Thoracic aorta (tissue), 2 donors: Measurements from ENCODE around the gene RFX4. TPM values are rescaled to one million over a fixed set of nuclear protein-coding genes. Genes with fewer than 3 reads are reported as not detected.

Experiments used
- ATAC-seq: fragments of 150-250 bp; one replicate; pipeline ENCODE4 v1.8.0; 2017; ENCODE audit warnings: low read depth; ENCODE audit not compliant: insufficient number of reproducible peaks, low FRiP score
- DNase-seq: peaks from one replicate; pipeline ENCODE4 v3.0.0-alpha.2; 2020; ENCODE audit warnings: low spot score
- H3K27ac ChIP-seq, 2 donors: fragments of 200-600 bp; sonication (generic); 1 replicate in 1 of 2; 2 replicates in 1 of 2; pipeline ENCODE4 v1.5.1; 2016; ENCODE audit warnings: mild to moderate bottlenecking in 2 of 2, moderate library complexity in 2 of 2
- H3K27me3 ChIP-seq: fragments of 200-600 bp; sonication (generic); replicated peaks from 2 replicates; pipeline ENCODE4 v1.6.0; 2016; ENCODE audit warnings: mild to moderate bottlenecking; ENCODE audit not compliant: insufficient read depth
- H3K36me3 ChIP-seq: fragments of 200-600 bp; sonication (generic); one replicate; pipeline ENCODE4 v1.5.1; 2016
- H3K4me1 ChIP-seq, 2 donors: fragments of 200-600 bp; sonication (generic); 1 replicate in 1 of 2; 2 replicates in 1 of 2; pipeline versions ENCODE4 v1.5.1 to v1.6.0; 2016; ENCODE audit warnings: low read depth in 2 of 2, mild to moderate bottlenecking in 1 of 2; ENCODE audit not compliant: control insufficient read depth in 1 of 2
- H3K4me3 ChIP-seq: fragments of 200-600 bp; sonication (generic); 2 replicates; pipeline ENCODE4 v1.5.1; 2016; ENCODE audit warnings: mild to moderate bottlenecking
- H3K9me3 ChIP-seq: fragments of 200-600 bp; sonication (generic); 2 replicates; pipeline ENCODE4 v1.5.1; 2016
- CTCF ChIP-seq: fragments of 200-600 bp; sonication (generic); IDR thresholded peaks from one replicate; pipeline ENCODE4 v1.5.1; 2019; ENCODE audit warnings: antibody characterized with exemption
- total RNA-seq, 2 donors: library from RNA; depleted of rRNA; stranded (reverse); fragments of >200 nt; gene quantifications; one replicate each; pipeline versions ENCODE4 v1.1.0 to v1.2.3, GENCODE V29; 2016

The RFX4 gene
- total RNA-seq, 2 donors from 2014 or later, result not detected

GRCh38 chr12:106773286-106774004 lies 190.6 kb downstream of the RFX4 start:
- TF ChIP-seq CTCF, result no peak
- no peak for ATAC-seq

GRCh38 chr12:106774005-106774807 lies 191.4 kb downstream of the RFX4 start, which contains the start of gene RIC8B:
RIC8B (plus strand) TSS chr12:106774682; CDS start chr12:106774746, 64 bp downstream.
- H3K4me3 ChIP-seq, result peak within 1 kb of the TSS; percentile 74
- ATAC-seq (peak; percentile 99), DNase-seq (peak; percentile 85)
- H3K27me3 ChIP-seq, result no peaks in the 10 kb centered on the region
- peaks cover 15 to 37% of the 10 kb centered on the region in 2 donors for H3K4me1 ChIP-seq
- H3K9me3 ChIP-seq, result no peaks in the 10 kb centered on the region
- peak within 1 kb of the TSS; percentile 92 for H3K27ac ChIP-seq
- no peaks in the 10 kb centered on the region for H3K36me3 ChIP-seq
- TF ChIP-seq CTCF, result no peak

More at GRCh38 chr12:106773286-106774004, 190.6 kb downstream of the RFX4 start:
- H3K9me3 ChIP-seq, result no peaks in the 10 kb centered on the region
- peak overlapping the region; percentile 74 for H3K4me3 ChIP-seq
- H3K4me1 ChIP-seq, result peaks cover 20 to 45% of the 10 kb centered on the region in 2 donors
- H3K36me3 ChIP-seq, result no peaks in the 10 kb centered on the region
- no peak for DNase-seq
- H3K27me3 ChIP-seq, result no peaks in the 10 kb centered on the region
- peak overlapping the region; percentile 92 for H3K27ac ChIP-seq

- ATAC-seq (no peak), DNase-seq (no peak)
- H3K27me3 ChIP-seq, result no peaks in the 10 kb centered on the region
- H3K4me3 ChIP-seq, result peak overlapping the region; percentile 74
- no peak for TF ChIP-seq CTCF
- H3K36me3 ChIP-seq, result no peaks in the 10 kb centered on the region
- peaks cover 15 to 36% of the 10 kb centered on the region in 2 donors for H3K4me1 ChIP-seq
- no peaks in the 10 kb centered on the region for H3K9me3 ChIP-seq
- H3K27ac ChIP-seq, result peak overlapping the region; percentile 92
These were observed 192.2 kb downstream of the RFX4 start for GRCh38 chr12:106774808-106775524.

- peaks cover 10 to 27% of the 10 kb centered on the region in 2 donors for H3K4me1 ChIP-seq
- no peaks in the 10 kb centered on the region for H3K36me3 ChIP-seq
- TF ChIP-seq CTCF, result no peak
- ATAC-seq, result no peak
- DNase-seq, result no peak
- no peaks in the 10 kb centered on the region for H3K27me3 ChIP-seq
- H3K9me3 ChIP-seq, result no peaks in the 10 kb centered on the region
- no peak overlapping the region for H3K27ac ChIP-seq
- H3K4me3 ChIP-seq, result no peak overlapping the region
These were observed 194.1 kb downstream of the RFX4 start for GRCh38 chr12:106776897-106777296.
